GM18526 (cell line): Measurements from ENCODE around the gene RRM2.

Source experiments
- POLR2A ChIP-seq: IDR thresholded peaks from 3 replicates; pipeline ENCODE4 v1.6.1; 2011; ENCODE audit not compliant: insufficient read length; ENCODE audit errors: extremely low read depth

RRM2 gene

GRCh38 chr2:10122500-10123280 lies at the start of gene RRM2:
RRM2 (plus strand) TSS chr2:10122739; CDS start chr2:10122799, 60 bp downstream.
- TF ChIP-seq POLR2A = peak; percentile 100

- no peak for TF ChIP-seq POLR2A
These were observed 48.8 kb upstream of the RRM2 start for GRCh38 chr2:10073706-10074105.

- no peak for TF ChIP-seq POLR2A
These were observed 47.4 kb upstream of the RRM2 start for GRCh38 chr2:10075101-10075500.

GRCh38 chr2:10075571-10076209 lies 46.8 kb upstream of the RRM2 start:
- no peak for TF ChIP-seq POLR2A

GRCh38 chr2:10076511-10076910 lies 46.0 kb upstream of the RRM2 start:
- TF ChIP-seq POLR2A = no peak

- TF ChIP-seq POLR2A = no peak
These were observed 45.5 kb upstream of the RRM2 start for GRCh38 chr2:10076988-10077527.

GRCh38 chr2:10078001-10078400 lies 44.5 kb upstream of the RRM2 start:
- no peak for TF ChIP-seq POLR2A

- no peak for TF ChIP-seq POLR2A
These were observed 43.8 kb upstream of the RRM2 start for GRCh38 chr2:10078704-10079265.

- TF ChIP-seq POLR2A = no peak
These were observed 43.2 kb upstream of the RRM2 start for GRCh38 chr2:10079266-10079869.

GRCh38 chr2:10079870-10080535 lies 42.5 kb upstream of the RRM2 start, which contains the start of gene CYS1:
CYS1 (minus strand) TSS chr2:10080411; CDS start chr2:10080223, 188 bp downstream.
- peak; percentile 44 for TF ChIP-seq POLR2A

GRCh38 chr2:10080536-10081304 lies 41.8 kb upstream of the RRM2 start:
- peak; percentile 10 for TF ChIP-seq POLR2A

GRCh38 chr2:10083046-10083445 lies 39.5 kb upstream of the RRM2 start:
- no peak for TF ChIP-seq POLR2A

GRCh38 chr2:10083692-10084211 lies 38.8 kb upstream of the RRM2 start:
- peak; percentile 56 for TF ChIP-seq POLR2A
